ENCODE data around the gene ZNF738.
"Not testable (repeated sequence)": the region's sequence is repeated elsewhere in the genome, so short reads cannot be mapped to it uniquely, and the experiment has no call there.

ZNF738 gene

GRCh38 chr19:21358768-21359451 is at the start of gene ZNF738:
TSS of gene ZNF738 (plus strand) at chr19:21359000. CDS start at chr19:21359141, 141 bp downstream.
- DNase-seq (ENCODE audit: low read depth, low spot score) = peak; percentile 72

- DNase-seq (ENCODE audit: low read depth, low spot score) = not testable (repeated sequence)
Measured at GRCh38 chr19:21312807-21313206, 46.0 kb upstream of the ZNF738 start.

DNA sequence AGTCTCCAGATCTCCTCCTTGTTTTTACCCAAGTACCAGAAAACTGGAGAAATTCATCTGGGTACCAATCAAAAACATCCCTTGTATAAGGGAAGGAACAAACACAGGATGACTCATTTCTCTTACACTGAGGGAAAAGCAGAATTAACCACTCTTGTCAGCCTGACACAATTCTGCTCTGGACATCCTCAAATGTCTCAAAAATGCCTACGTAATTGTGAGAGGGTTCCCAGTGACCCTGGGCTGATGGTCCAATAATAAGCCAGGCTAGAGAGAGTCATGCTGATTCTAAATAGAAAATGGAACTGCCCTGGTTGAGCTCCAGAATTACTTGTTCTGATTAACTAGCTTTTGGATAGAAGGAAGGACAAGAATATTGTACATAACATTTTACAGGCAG is 44.1 kb upstream of the ZNF738 start:
- no peak for DNase-seq (ENCODE audit: low read depth, low spot score)

DNA sequence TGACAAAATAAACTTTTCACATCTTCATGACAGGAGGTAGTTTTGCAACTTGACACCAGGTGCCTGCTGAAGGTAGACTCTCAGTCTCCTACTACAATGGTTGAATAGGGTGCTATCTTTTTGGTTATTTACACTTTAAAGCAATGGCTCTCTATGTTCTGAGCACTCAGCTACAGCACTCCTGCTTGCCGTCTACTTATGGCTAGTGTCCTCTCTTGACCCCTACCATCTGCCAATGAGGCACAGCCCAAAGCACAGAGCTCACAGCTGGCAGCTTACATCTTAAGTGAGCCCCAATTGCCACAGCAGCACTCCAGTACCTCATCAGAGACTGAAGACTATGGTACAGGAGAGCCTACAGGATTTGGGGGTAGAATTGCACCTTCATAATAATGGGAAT is 41.0 kb upstream of the ZNF738 start:
- DNase-seq (ENCODE audit: low read depth, low spot score) = no peak

DNA sequence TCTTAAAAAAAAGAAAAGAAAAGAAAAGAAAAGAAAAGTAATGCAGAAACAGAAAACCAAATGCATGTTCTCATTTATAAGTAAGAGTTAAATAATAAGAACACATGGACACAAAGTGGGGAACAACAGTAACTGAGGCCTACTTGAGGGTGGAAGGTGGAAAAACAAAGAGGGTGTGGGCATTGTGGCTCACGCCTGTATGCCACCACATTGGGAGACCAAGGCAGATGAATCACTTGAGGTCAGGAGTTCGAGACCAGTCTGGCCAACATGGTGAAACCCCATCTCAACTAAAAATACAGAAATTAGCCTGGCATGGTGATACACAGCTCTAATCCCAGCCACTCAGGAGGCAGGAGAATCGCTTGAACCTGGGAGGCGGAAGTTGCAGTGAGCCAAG is 37.7 kb upstream of the ZNF738 start:
- DNase-seq (ENCODE audit: low read depth, low spot score) = no peak

DNA sequence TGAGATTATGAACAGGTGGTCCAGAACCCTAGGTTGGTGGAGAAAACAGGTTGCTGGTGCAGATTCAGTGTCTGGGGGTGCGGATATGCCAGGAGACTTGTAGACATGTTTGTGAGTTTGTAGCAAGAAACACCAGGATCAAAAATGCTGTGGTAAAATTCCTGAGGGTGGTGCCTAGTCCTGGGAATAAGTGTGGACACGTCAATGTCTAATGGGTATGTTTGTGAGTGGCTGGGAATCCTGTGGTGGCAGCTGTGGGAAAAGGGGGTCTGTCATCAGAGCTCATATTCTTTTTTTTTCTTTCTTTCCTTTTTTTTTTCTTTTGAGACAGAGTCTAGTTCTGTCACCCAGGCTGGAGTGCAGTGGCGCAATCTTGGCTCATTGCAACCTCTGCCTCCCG is 36.8 kb upstream of the ZNF738 start:
- DNase-seq (ENCODE audit: low read depth, low spot score) = no peak

DNA sequence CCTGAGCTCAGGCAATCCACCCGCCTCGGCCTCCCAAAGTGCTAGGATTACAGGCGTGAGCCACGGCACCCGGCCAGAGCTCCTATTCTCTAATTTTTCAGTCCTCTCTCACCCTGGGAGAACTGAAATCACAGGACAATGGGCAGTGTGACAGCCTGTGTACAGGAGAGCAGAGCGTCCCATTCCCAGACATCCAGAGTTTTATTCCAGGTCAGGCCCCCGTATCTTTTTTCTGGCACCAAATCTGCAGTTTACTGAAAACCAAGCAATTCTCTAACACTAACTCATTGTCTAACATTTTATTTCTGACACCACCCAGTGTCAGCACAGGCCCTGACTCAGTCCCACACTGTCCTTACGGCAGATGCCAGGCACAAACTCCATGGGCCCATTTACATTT is 36.3 kb upstream of the ZNF738 start:
- DNase-seq (ENCODE audit: low read depth, low spot score) = no peak

- DNase-seq (ENCODE audit: low read depth, low spot score) = no peak
Measured at GRCh38 chr19:21323000-21323399, 35.8 kb upstream of the ZNF738 start.

- DNase-seq (ENCODE audit: low read depth, low spot score) = no peak
Measured at GRCh38 chr19:21326169-21326568, 32.6 kb upstream of the ZNF738 start.

GRCh38 chr19:21328406-21328805 is 30.4 kb upstream of the ZNF738 start:
- DNase-seq (ENCODE audit: low read depth, low spot score) = no peak

GRCh38 chr19:21328885-21329605 is 29.8 kb upstream of the ZNF738 start, which contains the start of gene ZNF708:
TSS of gene ZNF708 (minus strand) at chr19:21329410. CDS start at chr19:21329212, 198 bp downstream.
- peak; percentile 43 for DNase-seq (ENCODE audit: low read depth, low spot score)

DNA sequence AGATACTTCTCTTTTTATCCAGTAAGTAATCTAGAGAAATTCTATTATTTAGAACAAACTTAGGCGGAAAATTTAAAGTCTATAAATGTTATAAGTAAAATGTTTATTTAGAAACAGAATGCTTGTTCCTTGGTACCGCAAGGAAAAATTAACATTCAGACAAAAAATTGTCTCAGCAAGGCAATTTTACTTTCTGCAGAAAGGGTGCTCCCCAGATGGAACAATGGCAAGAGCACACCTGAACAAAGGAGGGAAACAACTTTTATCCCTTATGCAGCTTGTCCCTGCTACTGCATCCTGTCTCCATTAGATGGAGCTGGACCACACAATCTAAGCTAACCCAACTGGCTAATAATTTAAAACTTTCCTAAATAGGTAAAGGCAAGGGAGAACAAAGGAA is 23.1 kb upstream of the ZNF738 start:
- DNase-seq (ENCODE audit: low read depth, low spot score) = no peak

GRCh38 chr19:21344841-21345240 is 14.0 kb upstream of the ZNF738 start:
- not testable (repeated sequence) for DNase-seq (ENCODE audit: low read depth, low spot score)

- no peak for DNase-seq (ENCODE audit: low read depth, low spot score)
Measured at GRCh38 chr19:21352830-21353229, 6.0 kb upstream of the ZNF738 start.

- DNase-seq (ENCODE audit: low read depth, low spot score) = no peak
Measured at GRCh38 chr19:21362291-21362690, 3.5 kb downstream of the ZNF738 start.

GRCh38 chr19:21383980-21384582 is 25.3 kb downstream of the ZNF738 start:
- no peak for DNase-seq (ENCODE audit: low read depth, low spot score)

DNA sequence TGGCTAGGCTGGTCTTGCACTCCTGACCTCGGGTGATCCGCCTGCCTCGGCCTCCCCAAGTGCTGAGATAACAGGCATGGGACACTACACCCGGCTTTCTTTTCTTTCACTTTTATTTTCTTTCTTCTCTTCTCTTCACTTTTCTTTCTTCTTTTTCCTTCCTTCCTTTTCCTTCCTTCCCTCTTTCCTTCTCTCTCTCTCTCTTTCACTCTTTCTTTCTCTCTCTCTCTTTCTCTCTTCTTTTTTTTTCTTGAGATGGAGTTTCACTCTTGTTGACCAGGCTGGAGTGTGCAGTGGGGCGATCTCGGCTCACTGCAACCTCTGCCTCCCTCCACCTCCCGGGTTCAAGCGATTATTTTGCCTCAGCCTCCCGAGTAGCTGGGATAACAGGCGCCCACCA is 37.3 kb downstream of the ZNF738 start:
- no peak for DNase-seq (ENCODE audit: low read depth, low spot score)

DNA sequence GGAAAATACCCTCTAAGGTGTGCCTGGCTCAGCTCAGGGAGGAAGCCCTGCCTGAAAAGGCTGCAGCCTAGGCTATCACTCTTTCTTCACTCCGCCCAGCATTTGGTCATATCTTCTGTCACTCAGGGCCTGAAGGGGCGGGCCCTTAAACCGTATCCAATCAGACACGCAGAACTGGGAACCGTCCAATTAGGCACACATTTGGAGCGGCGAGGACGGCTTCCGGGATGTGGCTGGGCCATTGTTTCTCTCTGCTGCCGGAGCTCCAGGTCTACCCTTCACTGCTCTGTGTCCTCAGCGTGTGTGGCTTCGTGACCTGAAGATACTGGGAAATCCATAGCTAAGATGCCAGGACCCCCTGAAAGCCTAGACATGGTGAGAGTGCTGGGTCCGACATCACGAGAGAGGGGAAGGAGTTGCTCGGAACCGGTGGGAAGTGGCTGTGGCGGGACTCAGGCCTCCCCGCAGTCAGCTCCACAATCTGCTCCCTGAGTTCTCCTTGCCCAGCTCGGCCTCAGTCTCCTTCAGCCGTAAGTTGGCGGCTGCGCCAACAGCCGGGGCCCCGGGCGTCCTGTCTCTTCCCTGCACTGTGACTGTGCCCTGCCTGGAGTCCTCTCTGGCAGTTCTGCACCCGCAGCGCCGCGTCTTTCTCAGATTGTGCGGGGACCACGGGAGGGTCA is 38.2 kb downstream of the ZNF738 start, which contains the start of gene ZNF493:
ZNF493 (plus strand) TSS at position 241 of the 680 bp plus-strand sequence; CDS start at position 346, 105 bp downstream.
- DNase-seq (ENCODE audit: low read depth, low spot score) = peak; percentile 83

DNA sequence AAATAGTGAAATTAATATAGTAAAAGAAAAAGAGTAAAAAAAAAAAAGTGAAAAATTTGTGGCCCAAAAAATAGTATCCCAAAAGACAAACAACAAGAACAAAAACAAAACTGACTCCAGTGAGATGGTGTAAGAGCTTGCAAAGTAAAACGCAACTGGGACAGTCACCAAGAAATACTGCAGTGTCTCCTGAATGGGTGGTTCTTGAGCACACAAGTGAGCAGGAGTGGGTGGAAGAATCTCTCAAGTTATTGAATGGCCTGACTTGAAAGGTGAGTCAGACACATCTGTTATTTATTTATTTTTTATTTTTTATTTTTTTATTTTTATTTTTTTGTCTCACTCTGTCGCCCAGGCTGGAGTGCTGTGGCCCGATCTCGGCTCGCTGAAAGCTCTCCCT is 40.1 kb downstream of the ZNF738 start:
- no peak for DNase-seq (ENCODE audit: low read depth, low spot score)

- DNase-seq (ENCODE audit: low read depth, low spot score) = no peak
Measured at GRCh38 chr19:21402303-21402985, 43.6 kb downstream of the ZNF738 start.

GRCh38 chr19:21410166-21410565 is 51.4 kb downstream of the ZNF738 start:
- DNase-seq (ENCODE audit: low read depth, low spot score) = no peak
